ENCODE results near the gene PEA15. TPM values are rescaled to one million over a fixed set of nuclear protein-coding genes. Genes with fewer than 3 reads are reported as not detected.
A peak's percentile ranks its signal among the peaks of the same experiment; 100 is the strongest.

PEA15 gene
- total and polyA plus RNA-seq, 10 of the 15 experiments (the other 5 are each of a cell fraction or from before 2014, with no cell fraction given): 15.1 to 269 (median 65.6) TPM

- WGBS (ENCODE audit: insufficient coverage, insufficient replicate concordance, low lambda C conversion rate, missing lambda C conversion rate): 98% methylated on average over 2 of the region's 2 CpGs
- Histone ChIP-seq H3K36me3 (ENCODE audit: control insufficient read depth in 2 of 2, insufficient read depth in 2 of 2, low read length in 1 of 2) (peaks cover 9 to 27% of the 10 kb centered on the region in 2 experiments), H3K27ac (ENCODE audit: control insufficient read depth, insufficient read depth) (peak overlapping the region; percentile 22), H3K27me3 (replicated peaks in 1 of 2; ENCODE audit: control insufficient read depth in 2 of 2, insufficient read depth in 2 of 2, low read length in 1 of 2) (no peaks in the 10 kb centered on the region), H3K4me2 (ENCODE audit: control insufficient read depth, insufficient read depth) (no peak overlapping the region), H3K9ac (ENCODE audit: control insufficient read depth, insufficient read depth, low read length) (no peak overlapping the region), H2AFZ (ENCODE audit: control insufficient read depth, low read depth, low read length) (no peak overlapping the region), H3K4me3 (no peak overlapping the region), H4K20me1 (ENCODE audit: control insufficient read depth, insufficient read depth) (no peaks in the 10 kb centered on the region), H3K79me2 (ENCODE audit: control insufficient read depth, insufficient read depth, low read length) (no peaks in the 10 kb centered on the region; the same call in 1 of the 2 replicates), H3K4me1 (ENCODE audit: control insufficient read depth, insufficient read depth, low read length) (peaks cover 4% of the 10 kb centered on the region; the same call in 1 of the 2 replicates), H3K9me3 (replicated peaks; ENCODE audit: control insufficient read depth, insufficient read depth, low read length) (no peaks in the 10 kb centered on the region)
- ChIA-PET CTCF (interaction anchor here (1.1 to 7.2 kb wide), 8 partner anchors 15 to 191 kb away, joined by 3 to 116 read pairs (median 6); no protein-coding TSS in a partner anchor), POLR2A (no interaction called here), SMC1A (ENCODE audit: uncharacterized antibody, unreplicated experiment) (interaction anchor here (1.4 to 5.8 kb wide), 3 partner anchors 9 to 45 kb away, joined by 5 to 19 read pairs (median 18); no protein-coding TSS in a partner anchor), RAD21 (ENCODE audit: unreplicated experiment) (interaction anchor here (1.5 to 6.3 kb wide), 3 partner anchors 14 to 54 kb away, joined by 6 to 31 read pairs (median 6); no protein-coding TSS in a partner anchor)
- TF ChIP-seq RCOR1 (conservative IDR thresholded peaks at IDR 0.05; ENCODE audit: low read depth, low read length) (no peak), ZZZ3 (IDR thresholded peaks at IDR 0.05; ENCODE audit: control insufficient read depth, insufficient read length, low read depth) (no peak), SREBF2 (IDR thresholded peaks at IDR 0.05; ENCODE audit: low read length) (no peak), POLR2A (IDR thresholded peaks at IDR 0.05; ENCODE audit: low read depth, low read length) (no peak), CREM (IDR thresholded peaks at IDR 0.05; ENCODE audit: low read depth) (no peak), RELA (IDR thresholded peaks at IDR 0.05; ENCODE audit: borderline replicate concordance, partially characterized antibody) (no peak)
- BruUV-seq (replicated peaks): no TSS peak
- in situ Hi-C loops (cut with MboI): no loop called here
- intact Hi-C loops (cut with micrococcal nuclease; ENCODE audit: unreplicated experiment): no loop called here
- ATAC-seq: no peak
- DNase-seq (ENCODE audit: low read depth, low spot score): no peak
- FAIRE-seq: no peak
These were observed 32.4 kb downstream of the PEA15 start for GRCh38 chr1:160237558-160237957.

GRCh38 chr1:160238408-160238807 is 33.2 kb downstream of the PEA15 start:
- H3K4me1 ChIP-seq (ENCODE audit: control insufficient read depth, insufficient read depth, low read length): peaks cover 4% of the 10 kb centered on the region; the same call in 1 of the 2 replicates
- TF ChIP-seq RUNX3 (IDR thresholded peaks at IDR 0.05; ENCODE audit: low read length) (peak; percentile 34; the same call in 1 of the 2 replicates), HDAC6 (IDR thresholded peaks at IDR 0.05; ENCODE audit: unreplicated experiment) (no peak)
- ChIA-PET RAD21 (ENCODE audit: unreplicated experiment) (interaction anchor here (1.5 to 6.3 kb wide), 4 partner anchors 13 to 53 kb away, joined by 6 to 31 read pairs (median 7); no protein-coding TSS in a partner anchor), POLR2A (interaction anchor here (1.1 kb wide), 1 partner anchor 34 kb away, joined by 4 read pairs; no protein-coding TSS in a partner anchor), SMC1A (ENCODE audit: uncharacterized antibody, unreplicated experiment) (interaction anchor here (1.0 to 5.8 kb wide), 8 partner anchors 10 to 153 kb away, joined by 3 to 19 read pairs (median 6); no protein-coding TSS in a partner anchor), CTCF (interaction anchor here (0.6 to 7.2 kb wide), 10 partner anchors 14 to 192 kb away, joined by 3 to 116 read pairs (median 5); no protein-coding TSS in a partner anchor)
- intact Hi-C loops (cut with micrococcal nuclease; ENCODE audit: unreplicated experiment) (no loop called here), in situ Hi-C loops (cut with MboI) (no loop called here)
- peaks cover 9 to 23% of the 10 kb centered on the region in 2 experiments for H3K36me3 ChIP-seq (ENCODE audit: control insufficient read depth in 2 of 2, insufficient read depth in 2 of 2, low read length in 1 of 2)
- BruUV-seq (replicated peaks): no TSS peak
- DNase-seq (ENCODE audit: low read depth, low spot score): no peak
- WGBS (ENCODE audit: insufficient coverage, insufficient replicate concordance, low lambda C conversion rate, missing lambda C conversion rate): 96% methylated on average over 5 of the region's 5 CpGs
- no peaks in the 10 kb centered on the region; the same call in 1 of the 2 replicates for H3K79me2 ChIP-seq (ENCODE audit: control insufficient read depth, insufficient read depth, low read length)
- no peaks in the 10 kb centered on the region for H3K27me3 ChIP-seq (replicated peaks in 1 of 2; ENCODE audit: control insufficient read depth in 2 of 2, insufficient read depth in 2 of 2, low read length in 1 of 2)
- no peak overlapping the region for H3K4me3 ChIP-seq
- no peaks in the 10 kb centered on the region for H3K9me3 ChIP-seq (replicated peaks; ENCODE audit: control insufficient read depth, insufficient read depth, low read length)
- H3K9ac ChIP-seq (ENCODE audit: control insufficient read depth, insufficient read depth, low read length): no peak overlapping the region
- H4K20me1 ChIP-seq (ENCODE audit: control insufficient read depth, insufficient read depth): no peaks in the 10 kb centered on the region
- no peak overlapping the region for H2AFZ ChIP-seq (ENCODE audit: control insufficient read depth, low read depth, low read length)
- FAIRE-seq: no peak
- H3K27ac ChIP-seq (ENCODE audit: control insufficient read depth, insufficient read depth): no peak overlapping the region
- ATAC-seq: no peak
- no peak overlapping the region for H3K4me2 ChIP-seq (ENCODE audit: control insufficient read depth, insufficient read depth)

Data from GM12878 (cell line).